GM19239 (cell line): ENCODE measurements around the gene KCNT1.
"Not testable (repeated sequence)": the region's sequence is repeated elsewhere in the genome, so short reads cannot be mapped to it uniquely, and the experiment has no call there.

Experiments used
- DNase-seq: peaks from one replicate; pipeline ENCODE4 v3.0.0; 2011; ENCODE audit warnings: low spot score; ENCODE audit not compliant: insufficient read length
- FAIRE-seq: peaks from 2 replicates; lab custom pipeline; 2011; peaks lifted over from hg19 to GRCh38; lab: Jason Lieb, UNC

Gene KCNT1

GRCh38 chr9:135671591-135672041 lies 30.4 kb upstream of the KCNT1 start:
- FAIRE-seq (no peak), DNase-seq (no peak)

DNA sequence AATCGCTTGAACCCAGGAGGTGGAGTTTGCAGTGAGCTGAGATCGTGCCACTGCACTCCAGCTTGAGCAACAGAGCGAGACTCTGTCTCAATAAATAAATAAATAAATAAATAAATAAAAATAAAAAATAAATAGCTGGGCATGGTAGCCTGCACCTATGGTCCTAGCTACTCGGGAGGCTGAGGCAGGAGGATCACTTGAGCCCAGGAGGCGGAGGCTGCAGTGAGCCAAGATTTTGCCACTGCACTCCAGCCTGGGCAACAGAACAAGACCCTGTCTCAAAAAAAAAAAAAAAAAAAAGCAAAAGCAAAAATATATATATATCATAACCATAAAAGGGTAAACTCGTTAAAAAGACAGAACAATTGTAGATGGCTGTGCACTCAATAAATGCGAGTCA lies 29.2 kb upstream of the KCNT1 start:
- not testable (repeated sequence) for FAIRE-seq, DNase-seq

DNA sequence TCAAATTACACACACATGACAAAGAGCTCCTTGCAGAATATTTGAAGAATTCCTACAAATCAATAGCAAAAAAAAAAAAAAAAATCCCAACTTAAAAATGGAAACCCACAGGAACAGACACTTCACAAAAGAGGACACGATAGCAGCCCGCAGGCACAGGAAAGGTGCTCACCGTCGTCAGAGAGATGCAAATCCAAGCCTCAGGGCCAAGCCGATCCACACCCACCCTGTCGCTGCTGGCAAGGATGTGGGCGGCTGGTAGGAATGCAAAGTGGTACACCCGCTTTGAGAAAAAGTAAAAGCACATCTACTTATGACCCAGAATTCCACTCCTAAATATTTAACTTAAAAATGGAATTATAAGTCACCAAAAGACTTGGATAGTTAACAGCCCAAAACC lies 28.0 kb upstream of the KCNT1 start:
- FAIRE-seq, result no peak
- DNase-seq, result no peak

- DNase-seq (no peak), FAIRE-seq (no peak)
Observed at GRCh38 chr9:135674977-135675376, 27.0 kb upstream of the KCNT1 start.

GRCh38 chr9:135676891-135677290 lies 25.1 kb upstream of the KCNT1 start:
- no peak for FAIRE-seq
- DNase-seq, result no peak

GRCh38 chr9:135677641-135678168 lies 24.3 kb upstream of the KCNT1 start:
- DNase-seq (no peak), FAIRE-seq (no peak)

GRCh38 chr9:135678236-135679017 lies 23.6 kb upstream of the KCNT1 start:
- FAIRE-seq (no peak), DNase-seq (no peak)

DNA sequence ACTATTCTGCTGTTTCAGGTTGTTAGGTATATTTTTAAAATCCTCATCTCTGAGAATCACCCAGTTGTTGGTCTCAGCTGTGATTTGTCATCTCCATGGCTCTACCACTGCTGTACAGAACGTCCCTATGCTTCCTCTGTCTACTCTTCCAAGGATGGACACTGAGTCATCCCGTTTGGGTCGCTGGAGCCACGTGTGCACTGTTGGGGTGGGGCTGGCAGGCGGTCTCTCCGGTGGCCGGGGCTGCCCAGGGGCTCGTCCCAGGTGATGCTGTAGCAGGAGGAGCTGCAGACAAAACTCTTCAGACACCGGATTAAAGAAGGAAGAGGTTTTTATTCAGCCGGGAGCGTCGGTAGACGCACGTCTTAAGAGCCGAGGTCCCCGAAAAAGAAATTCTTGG lies 21.9 kb upstream of the KCNT1 start:
- DNase-seq, result no peak

GRCh38 chr9:135681161-135681560 lies 20.8 kb upstream of the KCNT1 start:
- FAIRE-seq (no peak), DNase-seq (no peak)

More for the DNA sequence above, 21.9 kb upstream of the KCNT1 start:
- FAIRE-seq, result no peak

- DNase-seq (no peak), FAIRE-seq (no peak)
Observed at GRCh38 chr9:135683401-135684034, 18.5 kb upstream of the KCNT1 start.

- DNase-seq (no peak), FAIRE-seq (no peak)
Observed at GRCh38 chr9:135684691-135685090, 17.3 kb upstream of the KCNT1 start.

DNA sequence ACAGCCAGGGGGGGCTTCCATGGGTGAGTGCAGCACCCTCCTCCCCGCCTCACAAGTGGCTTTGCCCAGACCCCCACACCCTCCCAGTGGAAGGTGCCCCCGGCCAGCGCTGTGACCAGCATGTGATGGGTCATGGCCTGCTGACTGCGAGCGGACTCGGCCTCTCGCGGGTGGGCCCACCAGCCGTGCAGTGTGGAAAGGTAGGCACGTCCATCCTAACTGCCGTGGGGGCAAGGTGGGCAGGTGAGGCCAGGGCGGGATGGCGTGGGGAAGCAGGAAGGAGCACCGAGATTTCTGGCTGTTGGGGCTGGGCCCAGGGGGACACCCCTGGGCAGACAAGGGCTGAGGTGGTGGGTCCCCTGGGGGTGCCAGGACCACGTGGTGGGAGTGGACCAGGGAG lies 14.8 kb upstream of the KCNT1 start:
- no peak for FAIRE-seq
- DNase-seq, result no peak

- no peak for DNase-seq
- FAIRE-seq, result no peak
Observed at GRCh38 chr9:135689011-135689410, 13.0 kb upstream of the KCNT1 start.

DNA sequence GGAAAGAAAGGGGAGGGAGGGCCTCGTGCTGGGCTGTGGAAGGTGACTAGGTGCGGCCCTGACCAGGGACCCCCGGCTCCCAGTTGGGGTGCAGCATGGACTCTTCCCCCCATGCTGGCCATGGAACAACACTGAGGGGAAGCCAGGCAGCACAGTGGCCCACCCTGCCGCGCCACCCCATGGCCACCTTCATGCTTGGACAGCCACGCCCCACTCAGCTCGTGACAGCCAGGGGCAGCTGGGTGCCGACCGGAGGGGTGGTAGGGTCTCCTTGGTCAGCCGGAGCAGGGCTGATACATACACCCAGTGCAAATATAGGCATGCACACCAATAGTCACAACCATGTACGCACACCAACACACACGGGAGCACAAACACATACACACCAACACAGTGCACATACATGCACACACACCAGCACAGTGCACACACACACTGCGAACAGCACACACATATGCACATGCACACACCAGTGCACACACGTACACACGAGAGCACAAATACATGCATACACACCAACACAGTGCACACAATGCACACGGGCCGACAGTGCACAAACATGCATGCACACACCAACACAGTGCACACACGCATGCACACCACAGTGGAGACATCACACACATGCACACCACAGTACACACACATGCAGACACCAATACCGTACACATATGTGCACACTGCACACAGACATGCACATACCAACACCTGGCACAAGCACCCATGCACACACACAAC lies 11.0 kb upstream of the KCNT1 start:
- FAIRE-seq (no peak), DNase-seq (no peak)

GRCh38 chr9:135692410-135692809 lies 9.6 kb upstream of the KCNT1 start:
- DNase-seq (no peak), FAIRE-seq (no peak)

DNA sequence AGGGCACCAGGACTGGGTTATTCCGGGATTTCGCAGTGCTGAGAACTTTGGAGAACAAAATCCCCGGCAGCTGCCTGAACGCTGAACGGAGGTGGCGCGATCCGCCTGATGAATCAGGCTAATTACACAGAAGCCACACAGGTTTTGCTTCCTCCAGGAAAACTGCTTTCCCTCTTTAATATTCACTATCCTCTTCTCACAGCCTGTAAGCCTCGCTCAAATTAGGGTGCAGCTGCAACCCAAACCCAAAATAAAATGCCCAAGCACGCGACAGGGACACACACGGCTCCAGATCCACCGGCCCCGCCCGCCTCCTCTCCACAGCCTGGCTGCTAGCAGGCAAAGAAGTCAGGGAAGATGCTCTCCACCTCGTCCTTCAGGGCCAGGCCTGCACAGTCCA lies 8.7 kb upstream of the KCNT1 start:
- FAIRE-seq, result no peak

GRCh38 chr9:135693771-135694170 lies 8.2 kb upstream of the KCNT1 start:
- no peak for FAIRE-seq

More for the DNA sequence above, 8.7 kb upstream of the KCNT1 start:
- no peak for DNase-seq

GRCh38 chr9:135694414-135694813 lies 7.6 kb upstream of the KCNT1 start:
- FAIRE-seq (no peak), DNase-seq (no peak)

More at GRCh38 chr9:135693771-135694170, 8.2 kb upstream of the KCNT1 start:
- no peak for DNase-seq

- no peak for FAIRE-seq
- DNase-seq, result no peak
Observed at GRCh38 chr9:135695036-135695435, 6.9 kb upstream of the KCNT1 start.

GRCh38 chr9:135695642-135696041 lies 6.3 kb upstream of the KCNT1 start:
- FAIRE-seq (no peak), DNase-seq (no peak)

DNA sequence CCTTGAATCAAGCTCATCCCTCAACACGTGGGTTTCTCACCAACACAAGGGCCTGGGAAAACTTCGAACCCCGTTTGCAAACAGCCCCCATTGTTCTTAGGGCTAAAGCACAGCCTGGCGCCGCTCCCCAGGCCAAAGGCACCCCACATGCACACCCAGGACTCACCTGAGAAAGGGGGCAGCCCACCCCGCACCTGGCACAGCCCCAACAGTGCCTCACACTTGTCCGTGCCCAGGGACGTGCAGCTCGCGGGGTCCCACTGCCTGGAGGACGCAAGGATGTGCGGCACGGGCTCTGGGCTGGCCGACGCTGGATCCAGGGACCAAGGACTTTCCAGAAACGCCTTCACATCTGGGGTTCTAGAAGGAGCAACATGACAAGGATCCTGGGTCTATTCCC lies 5.5 kb upstream of the KCNT1 start:
- no peak for DNase-seq
- no peak for FAIRE-seq
